KMS-11 (cell line): Measurements from ENCODE around the gene FN3K.

Source experiments
- H2AFZ ChIP-seq: fragments of 200-600 bp; sonication (generic); 2 replicates; pipeline ENCODE4 v1.6.1; 2016; ENCODE audit warnings: antibody characterized with exemption, mixed run types, low read depth
- H3K27ac ChIP-seq: fragments of 200-600 bp; sonication (generic); 2 replicates; pipeline ENCODE4 v1.6.1; 2016; ENCODE audit warnings: mild to moderate bottlenecking, mixed run types
- H3K27me3 ChIP-seq: fragments of 200-600 bp; sonication (generic); 2 replicates; pipeline ENCODE4 v1.6.1; 2017; ENCODE audit warnings: mild to moderate bottlenecking, low read depth, mixed run types, moderate library complexity; ENCODE audit not compliant: insufficient read depth
- H3K36me3 ChIP-seq: fragments of 200-600 bp; sonication (generic); 2 replicates; pipeline ENCODE4 v1.6.1; 2017; ENCODE audit warnings: mild to moderate bottlenecking, mixed run types; ENCODE audit not compliant: insufficient read depth
- H3K4me1 ChIP-seq: fragments of 200-600 bp; sonication (generic); 2 replicates; pipeline ENCODE4 v1.6.1; 2016; ENCODE audit warnings: mild to moderate bottlenecking, low read depth, mixed run types; ENCODE audit not compliant: poor library complexity, severe bottlenecking
- H3K4me2 ChIP-seq: fragments of 200-600 bp; sonication (generic); 2 replicates; pipeline ENCODE4 v1.7.0; 2016; ENCODE audit warnings: mild to moderate bottlenecking, mixed run types
- H3K4me3 ChIP-seq: fragments of 200-600 bp; sonication (generic); IDR thresholded peaks from 2 replicates; pipeline ENCODE4 v1.6.1; 2017; ENCODE audit warnings: low read depth, low read length, mixed read lengths; ENCODE audit not compliant: insufficient read depth
- H3K79me2 ChIP-seq: fragments of 200-600 bp; sonication (generic); 2 replicates; pipeline ENCODE4 v1.6.1; 2016; ENCODE audit warnings: low read depth, mixed run types; ENCODE audit not compliant: insufficient read depth
- H3K9ac ChIP-seq: fragments of 200-600 bp; sonication (generic); 2 replicates; pipeline ENCODE4 v1.6.1; 2016; ENCODE audit warnings: mild to moderate bottlenecking, mixed run types
- H4K20me1 ChIP-seq: fragments of 200-600 bp; sonication (generic); 2 replicates; pipeline ENCODE4 v1.6.1; 2016; ENCODE audit warnings: mild to moderate bottlenecking, mixed run types; ENCODE audit not compliant: insufficient read depth
- TF ChIP-seq, protein P1 (sequence below): fragments of 200-600 bp; sonication (generic); conservative IDR thresholded peaks from 2 replicates; pipeline ENCODE4 v1.6.1; 2017; ENCODE audit warnings: low read depth, mild to moderate bottlenecking, antibody characterized with exemption, low read length, moderate library complexity, mixed read lengths

The FN3K gene

GRCh38 chr17:82702231-82702927 lies 33.0 kb upstream of the FN3K start:
- Histone ChIP-seq H3K4me1 (peaks cover 9% of the 10 kb centered on the region), H3K27me3 (no peaks in the 10 kb centered on the region), H3K4me2 (no peak overlapping the region), H3K27ac (no peak overlapping the region), H4K20me1 (no peaks in the 10 kb centered on the region), H3K4me3 (no peak overlapping the region), H2AFZ (no peak overlapping the region), H3K79me2 (no peaks in the 10 kb centered on the region), H3K9ac (no peak overlapping the region), H3K36me3 (no peaks in the 10 kb centered on the region)
- TF ChIP-seq, protein P1, sequence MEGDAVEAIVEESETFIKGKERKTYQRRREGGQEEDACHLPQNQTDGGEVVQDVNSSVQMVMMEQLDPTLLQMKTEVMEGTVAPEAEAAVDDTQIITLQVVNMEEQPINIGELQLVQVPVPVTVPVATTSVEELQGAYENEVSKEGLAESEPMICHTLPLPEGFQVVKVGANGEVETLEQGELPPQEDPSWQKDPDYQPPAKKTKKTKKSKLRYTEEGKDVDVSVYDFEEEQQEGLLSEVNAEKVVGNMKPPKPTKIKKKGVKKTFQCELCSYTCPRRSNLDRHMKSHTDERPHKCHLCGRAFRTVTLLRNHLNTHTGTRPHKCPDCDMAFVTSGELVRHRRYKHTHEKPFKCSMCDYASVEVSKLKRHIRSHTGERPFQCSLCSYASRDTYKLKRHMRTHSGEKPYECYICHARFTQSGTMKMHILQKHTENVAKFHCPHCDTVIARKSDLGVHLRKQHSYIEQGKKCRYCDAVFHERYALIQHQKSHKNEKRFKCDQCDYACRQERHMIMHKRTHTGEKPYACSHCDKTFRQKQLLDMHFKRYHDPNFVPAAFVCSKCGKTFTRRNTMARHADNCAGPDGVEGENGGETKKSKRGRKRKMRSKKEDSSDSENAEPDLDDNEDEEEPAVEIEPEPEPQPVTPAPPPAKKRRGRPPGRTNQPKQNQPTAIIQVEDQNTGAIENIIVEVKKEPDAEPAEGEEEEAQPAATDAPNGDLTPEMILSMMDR = no peak

DNA sequence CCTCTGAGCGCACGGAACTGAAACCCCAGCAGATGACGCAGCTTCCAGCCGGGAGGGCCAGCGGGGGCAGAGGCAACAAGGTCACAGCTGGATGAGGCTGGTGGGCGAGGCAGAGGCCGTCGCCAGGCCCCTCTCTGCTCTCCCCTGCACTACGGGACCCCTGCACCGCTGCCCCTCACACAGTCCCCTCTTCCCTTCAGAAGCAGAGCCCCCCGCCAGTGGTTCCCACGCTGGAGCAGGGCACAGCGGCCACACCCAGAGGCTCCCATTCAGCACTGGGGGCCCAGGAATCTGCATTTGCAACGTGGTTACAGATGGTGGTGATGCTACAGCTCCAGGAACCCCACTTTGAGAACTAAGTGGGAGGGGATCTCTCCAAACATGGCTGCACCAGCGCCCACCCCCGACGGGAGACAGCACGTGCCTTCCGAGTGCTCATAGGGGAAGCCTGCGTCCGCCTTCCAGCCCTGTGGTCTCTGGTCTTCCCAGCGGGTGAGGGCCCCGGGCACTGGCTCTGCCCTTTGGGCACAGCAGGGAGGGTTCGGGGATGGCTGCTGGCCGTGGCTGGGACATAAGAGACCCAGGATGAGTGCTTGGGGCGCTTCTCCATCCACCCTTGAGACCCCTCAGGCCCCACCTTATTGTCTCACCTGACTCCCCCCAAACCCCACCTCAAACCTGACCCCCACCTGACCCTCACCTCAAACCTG lies 32.2 kb upstream of the FN3K start:
- Histone ChIP-seq H3K4me2 (no peak overlapping the region), H3K27me3 (no peaks in the 10 kb centered on the region), H3K36me3 (no peaks in the 10 kb centered on the region), H3K27ac (no peak overlapping the region), H2AFZ (no peak overlapping the region), H4K20me1 (no peaks in the 10 kb centered on the region), H3K9ac (no peak overlapping the region), H3K4me3 (no peak overlapping the region), H3K79me2 (no peaks in the 10 kb centered on the region), H3K4me1 (peaks cover 17% of the 10 kb centered on the region)
- TF ChIP-seq, protein P1 = no peak

DNA sequence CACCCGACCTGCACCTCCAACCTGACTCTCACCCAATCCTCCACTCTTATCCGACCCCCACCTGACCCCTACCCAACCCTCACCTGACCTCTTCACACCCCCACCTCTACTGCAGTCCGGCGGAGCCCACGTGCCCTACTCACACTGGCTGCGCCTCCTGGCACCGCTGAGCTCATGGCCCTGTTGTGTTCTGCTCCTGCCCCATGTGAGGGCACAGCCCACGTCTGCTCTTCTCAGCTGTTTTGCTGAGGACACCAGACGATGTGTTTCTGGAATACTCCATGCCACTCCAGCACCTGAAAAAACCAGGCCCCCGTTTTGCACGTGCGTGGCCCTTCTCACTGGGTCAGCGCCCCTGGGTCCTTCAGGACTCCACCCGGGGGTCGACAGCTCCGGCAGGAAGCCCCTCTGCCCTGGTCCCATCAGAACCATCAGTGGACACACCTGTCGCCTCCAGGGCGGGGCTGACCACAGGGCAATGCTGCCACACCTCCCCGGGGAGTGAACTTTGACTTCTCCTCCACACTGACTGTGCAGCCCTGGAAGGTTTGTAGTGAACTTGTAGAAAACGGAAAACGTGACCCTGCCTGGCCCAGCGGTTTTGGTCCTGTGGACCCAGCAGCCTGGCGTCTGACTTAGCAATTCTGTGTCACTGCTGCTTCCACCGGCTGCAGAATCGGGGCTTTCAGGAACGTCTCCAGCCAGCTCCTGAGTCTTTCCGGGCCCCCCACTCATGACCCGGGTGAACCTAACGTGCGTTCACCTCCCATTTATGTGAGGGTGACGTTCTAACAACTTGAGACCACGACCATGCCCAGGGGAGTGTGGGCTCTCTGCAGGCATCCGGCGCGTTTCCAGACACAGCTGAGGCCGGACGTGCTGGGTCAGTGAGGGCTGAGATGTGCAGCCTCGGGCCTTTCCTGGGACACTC lies 31.2 kb upstream of the FN3K start:
- no peak overlapping the region for H3K4me2 ChIP-seq
- no peak overlapping the region for H3K9ac ChIP-seq
- no peaks in the 10 kb centered on the region for H3K27me3 ChIP-seq
- TF ChIP-seq, protein P1 = no peak
- H3K36me3 ChIP-seq = no peaks in the 10 kb centered on the region
- no peak overlapping the region for H3K27ac ChIP-seq
- peaks cover 17% of the 10 kb centered on the region for H3K4me1 ChIP-seq
- no peaks in the 10 kb centered on the region for H4K20me1 ChIP-seq
- H3K4me3 ChIP-seq = no peak overlapping the region
- H3K79me2 ChIP-seq = no peaks in the 10 kb centered on the region
- no peak overlapping the region for H2AFZ ChIP-seq

DNA sequence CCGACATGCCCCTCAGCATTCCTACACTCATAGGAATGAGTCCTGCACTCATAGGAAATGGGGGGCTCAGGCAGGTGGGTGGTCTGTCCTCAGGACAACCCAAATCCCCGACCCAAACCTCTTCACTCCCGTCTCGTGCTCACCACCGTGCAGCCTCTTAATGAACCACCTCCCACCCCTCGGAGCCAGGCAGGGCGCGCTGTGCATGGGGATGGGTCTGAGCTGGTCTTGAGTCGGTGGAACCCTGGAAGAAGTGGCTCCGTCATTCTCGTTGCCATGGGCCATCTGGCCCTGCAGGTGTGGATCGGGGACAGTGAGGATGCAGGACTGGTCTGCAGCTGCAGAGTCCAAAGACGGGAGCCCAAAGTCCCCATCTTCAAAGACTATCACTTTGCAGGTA lies 30.5 kb upstream of the FN3K start:
- H3K27ac ChIP-seq = no peak overlapping the region

More for the DNA sequence above, 30.5 kb upstream of the FN3K start:
- H3K9ac ChIP-seq = no peak overlapping the region
- peaks cover 24% of the 10 kb centered on the region for H3K4me1 ChIP-seq
- TF ChIP-seq, protein P1 = no peak
- no peaks in the 10 kb centered on the region for H4K20me1 ChIP-seq
- H3K27me3 ChIP-seq = no peaks in the 10 kb centered on the region
- H2AFZ ChIP-seq = no peak overlapping the region
- no peak overlapping the region for H3K4me2 ChIP-seq
- no peaks in the 10 kb centered on the region for H3K36me3 ChIP-seq
- H3K79me2 ChIP-seq = no peaks in the 10 kb centered on the region
- no peak overlapping the region for H3K4me3 ChIP-seq
